Stimulated activated CD8-positive, alpha-beta memory T cell treated with anti-CD3 and anti-CD28 coated beads, Interleukin-7, amount 100 ng/mL, for 4 hours (primary cell): ENCODE results near the gene STAT5B.
A peak's percentile ranks its signal among the peaks of the same experiment; 100 is the strongest.
"Not testable (repeated sequence)": the region's sequence is repeated elsewhere in the genome, so short reads cannot be mapped to it uniquely, and the experiment has no call there.

Experiments used
- DNase-seq, 2 donors: peaks; one replicate each; pipeline ENCODE4 v3.0.0-alpha.2; 2020; ENCODE audit warnings: low read depth in 2 of 2

STAT5B gene

GRCh38 chr17:42276359-42276608 is at the start of gene STAT5B:
TSS of gene STAT5B (minus strand) at chr17:42276391. CDS start at chr17:42232127, 44,264 bp downstream.
- DNase-seq, result peak in 1 of 2 donors; percentile 62

- no peak for DNase-seq
These were observed 48.8 kb upstream of the STAT5B start for GRCh38 chr17:42325026-42325425.

- no peak for DNase-seq
These were observed 47.1 kb upstream of the STAT5B start for GRCh38 chr17:42323268-42323773.

GRCh38 chr17:42322382-42323267 is 46.4 kb upstream of the STAT5B start:
- peak; percentile 86 to 93 for DNase-seq

GRCh38 chr17:42321555-42321954 is 45.4 kb upstream of the STAT5B start:
- no peak for DNase-seq

DNA sequence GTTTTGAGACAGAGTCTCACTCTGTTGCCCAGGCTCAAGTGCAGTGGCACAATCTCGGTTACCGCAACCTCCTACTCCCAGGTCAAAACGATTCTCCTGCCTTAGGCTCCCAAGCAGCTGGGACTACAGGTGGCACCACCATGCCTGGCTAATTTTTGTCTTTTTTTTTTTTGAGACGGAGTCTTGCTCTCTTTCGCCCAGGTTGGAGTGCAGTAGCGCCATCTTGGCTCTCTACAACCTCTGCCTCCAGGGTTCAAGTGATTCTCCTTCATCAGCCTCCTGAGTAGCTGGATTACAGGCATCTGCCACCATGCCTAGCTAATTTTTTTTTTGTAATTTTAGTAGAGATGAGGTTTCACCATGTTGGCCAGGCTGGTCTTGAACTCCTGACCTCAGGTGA is 41.8 kb upstream of the STAT5B start:
- DNase-seq, result not testable (repeated sequence)

GRCh38 chr17:42317266-42317845 is 41.2 kb upstream of the STAT5B start:
- no peak for DNase-seq

DNA sequence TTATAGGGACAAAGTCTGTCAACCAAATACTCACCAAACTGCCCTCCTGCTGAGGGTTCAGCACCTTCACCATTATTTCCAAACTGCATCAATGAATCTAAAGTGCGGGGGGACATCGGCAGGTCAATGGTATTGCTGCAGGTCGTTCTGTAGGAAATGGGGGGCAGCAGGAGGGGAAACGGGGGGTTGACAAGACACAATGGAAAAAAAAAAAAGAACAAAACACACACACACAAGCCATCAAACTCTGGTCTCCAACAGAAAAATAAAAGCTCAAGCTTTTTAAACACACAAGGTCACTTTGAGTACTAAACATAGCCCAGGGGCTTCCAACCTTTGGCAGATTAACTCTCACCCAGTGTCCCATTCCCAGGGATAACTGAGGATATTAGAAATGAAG is 40.6 kb upstream of the STAT5B start:
- DNase-seq, result no peak

GRCh38 chr17:42315402-42316156 is 39.4 kb upstream of the STAT5B start:
- DNase-seq, result no peak

- peak in 1 of 2 donors; percentile 17 for DNase-seq
These were observed 37.8 kb upstream of the STAT5B start for GRCh38 chr17:42313773-42314566.

DNA sequence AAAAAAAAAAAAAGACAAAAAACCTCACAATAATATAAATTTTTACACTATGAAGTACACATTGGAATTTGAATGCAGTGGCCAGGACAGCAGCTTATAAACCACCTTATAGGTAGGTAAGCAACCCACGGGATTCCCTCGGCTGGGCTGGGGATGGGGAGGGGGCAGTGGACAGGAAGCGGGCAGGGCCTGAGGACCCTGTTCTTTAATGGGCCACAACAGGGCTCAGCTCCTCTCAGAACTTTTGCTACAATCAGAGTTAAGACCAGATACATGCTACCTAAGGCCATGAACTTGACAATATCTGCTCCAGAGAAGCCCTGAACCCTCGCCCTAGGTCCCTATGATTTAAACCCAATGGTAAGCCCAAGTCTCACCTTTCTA is 37.2 kb upstream of the STAT5B start:
- no peak for DNase-seq

DNA sequence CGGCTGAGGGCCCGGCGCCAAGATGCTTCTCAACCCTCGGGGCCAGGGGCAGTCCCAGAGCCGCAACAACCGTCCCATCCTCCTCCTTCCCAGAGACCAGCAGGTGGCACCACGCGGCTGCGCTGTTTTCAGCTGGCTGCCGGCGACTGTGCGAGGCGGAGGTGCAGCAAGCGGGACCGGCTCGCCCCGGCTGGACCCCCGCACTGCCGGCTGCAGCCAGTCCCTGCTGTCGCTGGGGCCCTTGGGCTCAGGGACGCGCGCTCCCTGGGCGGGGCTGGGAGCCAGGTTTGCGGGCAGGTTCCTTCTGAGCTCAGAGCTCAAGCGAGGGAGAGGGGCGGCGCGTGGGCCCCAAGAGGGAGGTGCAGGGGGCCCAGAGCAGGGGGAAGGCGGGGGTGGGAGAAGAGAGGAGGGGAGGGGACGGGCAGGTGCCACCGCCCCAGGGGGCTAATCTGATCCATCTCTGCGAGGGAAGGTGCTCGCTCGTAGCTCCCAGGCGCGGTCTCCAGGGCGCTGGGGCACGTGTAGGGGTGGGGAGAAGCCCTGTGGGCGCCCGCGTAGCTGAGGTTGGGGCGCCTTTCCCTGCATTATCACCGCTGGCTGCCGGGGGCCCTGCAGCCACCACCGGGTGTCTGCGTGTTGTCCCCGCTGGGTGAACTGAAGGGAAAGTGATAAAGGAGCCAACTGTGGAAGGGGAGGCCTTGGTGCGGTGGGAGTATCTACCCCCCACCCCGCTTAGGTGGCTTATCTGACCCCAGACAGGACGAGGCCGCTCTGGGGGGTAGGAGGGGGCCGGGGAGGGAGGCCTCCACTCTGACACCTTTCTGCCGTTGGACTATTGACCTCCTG is 36.3 kb upstream of the STAT5B start:
- DNase-seq, result peak; percentile 58 to 65

DNA sequence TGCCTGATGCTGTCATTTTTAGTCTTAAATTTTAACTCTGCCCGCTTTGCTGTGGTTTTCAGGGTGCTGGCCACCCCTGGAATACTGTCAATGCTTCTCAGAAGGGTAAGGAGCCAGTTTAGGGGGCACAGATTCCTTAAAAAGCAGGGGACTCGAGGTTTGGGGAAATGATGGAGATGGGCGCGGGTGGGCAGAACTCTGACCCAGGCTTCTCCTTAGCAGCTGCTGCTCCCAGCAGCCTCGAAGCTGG is 35.8 kb upstream of the STAT5B start:
- DNase-seq, result no peak

GRCh38 chr17:42311240-42312034 is 35.2 kb upstream of the STAT5B start:
- DNase-seq, result no peak

DNA sequence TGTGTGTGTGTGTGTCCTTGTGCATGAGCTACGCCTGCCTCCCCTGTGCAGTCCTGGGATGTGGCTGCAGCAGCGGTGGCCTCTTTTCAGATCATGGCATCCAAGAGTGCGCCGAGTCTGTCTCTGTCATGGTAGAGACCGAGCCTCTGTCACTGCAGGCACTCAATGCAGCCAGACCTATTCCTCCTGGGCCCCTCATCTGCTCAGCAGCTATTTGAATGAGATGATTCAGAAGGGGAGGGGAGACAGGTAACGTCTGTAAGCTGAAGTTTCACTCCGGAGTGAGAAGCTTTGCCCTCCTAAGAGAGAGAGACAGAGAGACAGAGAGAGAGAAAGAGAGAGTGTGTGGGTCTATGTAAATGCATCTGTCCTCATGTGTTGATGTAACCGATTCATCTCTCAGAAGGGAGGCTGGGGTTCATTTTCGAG is 34.6 kb upstream of the STAT5B start:
- no peak for DNase-seq

- no peak for DNase-seq
These were observed 34.0 kb upstream of the STAT5B start for GRCh38 chr17:42309986-42310786.

DNA sequence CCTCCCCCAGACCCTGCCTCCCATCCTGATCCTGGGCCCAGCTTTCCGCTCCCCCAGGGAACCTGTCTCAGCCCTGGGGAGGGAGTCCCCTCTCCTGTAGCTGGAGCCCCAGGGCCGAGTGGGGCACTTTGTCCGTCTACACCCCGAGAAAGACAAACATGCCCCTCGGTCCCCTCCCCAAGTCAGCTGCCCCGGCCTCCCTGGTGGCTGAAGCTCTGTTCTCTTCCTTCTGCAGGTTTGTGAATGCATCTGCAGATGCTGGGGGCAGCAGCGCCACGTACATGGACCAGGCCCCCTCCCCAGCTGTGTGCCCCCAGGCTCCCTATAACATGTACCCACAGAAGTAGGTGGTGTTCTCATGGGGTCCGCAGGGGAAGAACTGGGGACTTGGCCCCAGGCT is 33.0 kb upstream of the STAT5B start:
- DNase-seq, result no peak

DNA sequence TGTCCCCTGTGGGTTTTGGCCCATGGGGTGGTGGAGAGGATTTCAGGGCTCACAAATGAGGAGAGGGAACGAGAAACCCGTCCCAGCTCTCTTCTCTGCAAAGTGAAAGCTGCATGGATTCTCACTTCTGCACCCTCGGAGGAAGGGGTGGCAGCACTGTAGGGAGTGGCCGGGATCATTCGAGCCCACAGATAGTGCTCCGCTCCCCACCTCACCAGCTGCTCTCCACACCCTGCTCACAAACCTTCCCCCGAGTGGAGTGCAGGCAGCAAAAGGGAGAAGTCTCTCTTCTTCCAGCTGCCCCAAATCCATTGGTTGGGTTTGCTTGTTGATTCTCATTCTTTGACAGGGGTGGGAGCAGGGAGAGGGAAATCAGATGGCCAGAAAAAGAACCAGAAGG is 32.3 kb upstream of the STAT5B start:
- no peak for DNase-seq

- no peak for DNase-seq
These were observed 31.3 kb upstream of the STAT5B start for GRCh38 chr17:42307362-42307927.
